Middle frontal gyrus (tissue), 1 donor: ENCODE measurements around the gene STEAP1.
"Not testable (repeated sequence)": the region's sequence is repeated elsewhere in the genome, so short reads cannot be mapped to it uniquely, and the experiment has no call there.

Source experiments
- DNase-seq: peaks from one replicate; pipeline ENCODE4 v3.0.0-alpha.2; 2015; ENCODE audit warnings: low spot score; ENCODE audit errors: extremely low spot score

The STEAP1 gene

DNA sequence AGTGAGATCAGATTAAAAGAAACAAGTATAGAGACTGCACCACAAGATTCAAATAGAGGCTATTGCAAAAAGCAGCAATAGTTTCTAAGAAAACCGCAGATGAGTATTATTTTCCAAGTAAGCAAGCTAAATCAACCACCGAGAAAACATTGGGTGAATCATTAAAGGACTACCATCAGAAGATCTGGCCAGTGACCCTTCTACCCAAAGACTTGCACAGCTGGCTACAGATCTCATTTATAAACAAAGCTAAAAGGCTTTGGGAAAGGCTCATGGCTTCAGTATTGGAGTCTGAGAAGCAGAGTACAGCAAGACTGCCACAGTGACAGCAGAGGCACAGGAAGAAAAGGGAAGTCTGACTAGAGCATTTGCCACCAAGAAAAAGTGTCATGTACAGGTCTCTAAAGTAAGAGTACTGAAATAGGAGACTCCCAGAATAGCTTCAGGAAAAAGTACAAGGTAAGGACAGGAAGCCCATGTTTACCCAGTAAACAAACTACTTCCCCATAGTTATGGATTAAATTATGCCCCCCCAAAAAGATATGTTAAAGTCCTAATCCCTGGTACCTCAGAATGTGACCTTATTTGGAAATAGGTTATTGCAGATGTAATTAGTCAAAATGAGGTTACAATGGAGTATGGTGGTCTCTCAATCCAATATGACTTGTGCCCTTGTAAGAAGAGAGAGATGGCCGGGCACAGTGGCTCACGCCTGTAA, 19.0 kb downstream of the STEAP1 start:
- DNase-seq: no peak

DNA sequence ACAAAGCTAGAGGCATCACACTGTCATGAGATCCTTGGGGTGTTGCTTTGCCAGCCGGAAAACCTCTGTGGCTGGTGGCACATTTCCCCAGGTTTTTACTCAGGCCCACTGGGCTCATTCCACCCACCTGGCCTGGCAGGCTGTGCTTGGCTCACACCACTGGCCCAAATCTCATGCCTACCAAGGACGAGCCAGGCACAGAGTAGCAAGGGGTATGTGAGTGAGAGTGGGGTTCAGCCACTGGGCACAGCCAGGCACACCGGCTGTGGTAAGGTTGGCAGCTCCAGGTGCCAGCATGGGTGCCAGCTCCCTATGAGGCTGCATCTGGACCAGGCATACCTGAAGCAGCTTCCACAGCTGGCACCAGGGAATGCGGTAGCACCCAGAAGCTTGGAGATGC, 21.4 kb downstream of the STEAP1 start:
- DNase-seq: no peak

DNA sequence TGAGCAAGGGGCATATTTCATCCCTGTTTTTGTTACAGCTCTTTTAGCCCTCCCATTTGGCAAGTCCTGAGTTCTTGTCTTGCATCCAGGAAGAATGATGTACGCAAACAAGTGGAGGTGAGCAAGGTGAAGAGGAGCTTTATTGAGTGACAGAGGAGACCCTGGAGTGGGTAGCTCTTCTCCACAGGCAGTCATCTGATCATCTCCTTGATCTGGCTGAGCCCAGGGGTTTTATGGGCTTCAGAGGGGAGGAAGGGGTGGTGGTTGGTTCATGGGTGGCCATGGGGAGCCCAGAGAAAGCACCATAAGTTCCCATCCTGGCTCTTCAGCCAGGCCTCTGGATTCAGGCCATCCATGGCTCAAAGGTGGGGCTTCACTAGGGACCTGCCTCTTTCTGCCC, 21.9 kb downstream of the STEAP1 start:
- no peak for DNase-seq

DNA sequence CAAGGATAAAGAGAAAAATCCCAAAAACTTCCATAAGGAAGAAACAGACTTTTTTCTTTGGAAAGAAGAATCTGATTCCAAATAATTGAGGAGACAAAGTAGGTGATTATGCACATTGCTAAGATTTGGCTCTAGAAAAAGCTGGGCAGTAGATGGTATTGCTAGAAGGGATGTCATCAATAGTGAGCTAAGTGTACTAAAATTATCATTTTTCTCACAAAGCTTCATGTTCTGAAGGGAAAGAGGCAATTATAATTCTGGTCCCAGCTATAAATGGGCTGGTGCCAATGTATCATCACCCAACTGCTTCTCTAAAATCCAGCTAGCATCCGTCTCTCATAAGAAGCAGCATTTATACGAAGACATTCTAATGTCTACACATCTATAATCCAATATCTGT, 23.9 kb downstream of the STEAP1 start:
- peak; percentile 40 for DNase-seq

DNA sequence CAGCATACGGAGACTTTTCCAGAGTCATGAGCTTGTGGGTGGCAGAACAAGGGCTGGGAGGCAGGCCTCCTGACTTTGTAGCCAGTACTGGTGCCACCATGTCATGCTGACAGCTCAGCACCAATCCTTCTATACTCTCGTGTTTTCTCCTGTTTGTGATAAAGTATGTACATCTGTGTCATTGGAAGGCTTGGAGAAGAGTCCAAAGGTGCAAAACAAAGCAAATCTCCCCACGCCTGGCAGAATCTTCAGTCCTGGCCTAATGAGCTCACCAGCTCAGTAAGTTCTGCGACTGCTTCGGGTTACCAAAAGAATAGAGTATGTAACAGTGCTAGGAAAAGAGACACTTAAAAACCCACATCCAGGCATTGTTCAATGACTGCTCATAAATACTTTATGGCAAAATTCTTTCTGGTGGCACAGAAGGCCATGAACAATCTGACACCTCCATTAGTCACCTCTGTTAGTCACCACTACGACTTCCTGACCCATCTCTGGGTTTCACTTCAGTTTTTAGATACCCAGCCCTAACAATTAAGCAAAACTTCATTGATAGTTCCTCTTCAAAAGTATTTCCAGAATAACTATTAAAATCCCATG, 24.5 kb downstream of the STEAP1 start:
- no peak for DNase-seq

DNA sequence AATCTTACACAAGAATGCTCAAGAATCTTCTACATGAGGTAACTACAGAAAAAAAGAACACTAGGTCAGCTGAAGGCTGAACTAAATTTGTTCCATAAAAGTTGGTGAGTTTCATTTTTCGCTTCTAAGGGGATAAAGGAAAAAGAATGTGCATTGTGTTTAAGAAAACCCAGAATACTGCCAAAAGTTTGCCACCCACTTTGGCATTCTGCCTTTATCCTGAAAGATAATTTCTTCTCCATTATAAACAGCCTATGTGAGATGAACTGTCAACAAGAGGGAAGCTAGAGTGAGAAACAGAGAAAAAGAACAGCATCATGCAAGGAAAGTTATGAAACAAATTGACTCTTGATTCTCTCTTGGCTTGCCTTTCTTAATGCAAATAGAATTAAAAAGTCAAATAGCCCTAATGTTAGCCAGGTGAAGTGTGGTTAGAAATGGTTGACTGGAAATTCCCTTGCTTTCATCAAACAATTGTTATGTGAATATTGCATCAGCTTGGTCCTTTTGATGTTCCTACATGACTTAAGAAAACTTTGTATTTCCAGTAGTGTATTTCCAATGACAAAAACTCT, 25.8 kb downstream of the STEAP1 start:
- peak; percentile 31 for DNase-seq

DNA sequence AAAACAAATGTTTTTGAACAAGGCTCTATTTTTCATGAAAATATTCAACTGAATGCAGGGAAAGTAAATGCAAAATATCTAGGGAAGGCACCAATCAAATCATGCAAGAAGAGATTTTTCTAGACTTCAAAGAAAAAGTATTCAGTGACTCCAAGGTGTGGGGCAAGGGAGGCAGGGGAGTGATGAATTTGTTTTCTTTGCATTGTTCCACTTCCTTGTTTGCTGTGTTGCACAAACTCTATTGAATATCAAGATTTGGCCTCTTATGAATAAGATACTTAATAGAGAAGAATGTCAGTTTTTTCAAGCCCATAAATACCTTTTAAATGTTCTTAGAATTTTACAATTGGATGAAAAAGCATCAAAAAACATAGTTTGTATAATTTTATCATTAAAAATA, 26.4 kb downstream of the STEAP1 start:
- DNase-seq: no peak

DNA sequence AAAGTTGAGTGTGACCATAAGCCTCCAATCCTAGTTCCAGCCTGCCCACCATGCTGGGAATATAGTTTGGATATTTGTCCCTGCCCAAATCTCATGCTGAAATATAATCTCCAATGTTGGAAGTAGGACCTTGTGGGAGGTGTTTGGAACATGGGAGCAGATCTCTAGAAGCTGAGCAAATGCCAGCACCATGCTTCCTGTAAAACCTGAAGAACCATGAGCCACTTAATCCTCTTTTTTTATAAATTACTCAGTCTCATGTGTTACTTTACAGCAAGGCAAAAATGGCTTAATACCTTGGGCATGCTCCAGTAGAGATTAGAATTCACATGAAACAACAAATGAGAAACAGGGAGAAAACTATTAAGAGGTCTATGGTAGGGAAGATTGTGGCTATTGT, 27.2 kb downstream of the STEAP1 start:
- DNase-seq: no peak

DNA sequence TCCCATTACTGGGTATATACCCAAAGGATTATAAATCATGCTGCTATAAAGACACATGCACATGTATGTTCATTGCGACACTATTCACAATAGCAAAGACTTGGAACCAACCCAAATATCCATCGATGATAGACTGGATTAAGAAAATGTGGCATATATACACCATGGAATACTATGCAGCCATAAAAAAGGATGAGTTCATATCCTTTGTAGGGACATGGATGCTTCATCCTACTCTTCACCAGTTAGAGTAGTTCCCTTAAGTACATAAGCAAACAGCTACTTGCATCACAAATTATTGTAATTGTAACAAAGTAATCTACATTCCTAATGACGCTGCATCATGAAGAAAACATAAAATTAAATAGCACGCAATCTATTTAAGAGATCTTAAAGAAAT, 32.0 kb downstream of the STEAP1 start:
- DNase-seq: not testable (repeated sequence)

DNA sequence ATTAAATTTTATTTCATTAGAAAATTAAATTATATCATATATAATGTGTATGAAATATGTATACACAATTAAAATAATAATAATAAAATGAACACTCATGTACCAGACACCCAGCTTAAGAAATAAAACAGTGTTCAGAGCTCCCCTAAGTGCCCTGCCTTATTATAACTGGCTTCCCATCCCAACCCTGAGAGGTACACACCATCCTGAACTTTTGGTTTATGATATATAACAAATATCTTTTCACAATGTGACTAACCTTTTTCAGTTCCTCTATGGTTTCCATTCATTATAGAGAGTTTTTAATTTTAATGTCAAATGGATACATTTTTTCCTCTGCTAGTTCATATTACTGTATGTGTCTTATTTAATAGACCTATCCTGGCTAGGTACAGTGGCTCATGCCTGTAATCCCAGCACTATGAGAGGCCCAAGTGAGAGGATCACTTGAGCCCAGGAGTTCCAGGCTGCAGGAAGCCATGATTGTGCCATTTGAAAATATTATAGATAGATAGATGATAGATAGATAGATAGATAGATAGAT, 33.3 kb downstream of the STEAP1 start:
- no peak for DNase-seq

DNA sequence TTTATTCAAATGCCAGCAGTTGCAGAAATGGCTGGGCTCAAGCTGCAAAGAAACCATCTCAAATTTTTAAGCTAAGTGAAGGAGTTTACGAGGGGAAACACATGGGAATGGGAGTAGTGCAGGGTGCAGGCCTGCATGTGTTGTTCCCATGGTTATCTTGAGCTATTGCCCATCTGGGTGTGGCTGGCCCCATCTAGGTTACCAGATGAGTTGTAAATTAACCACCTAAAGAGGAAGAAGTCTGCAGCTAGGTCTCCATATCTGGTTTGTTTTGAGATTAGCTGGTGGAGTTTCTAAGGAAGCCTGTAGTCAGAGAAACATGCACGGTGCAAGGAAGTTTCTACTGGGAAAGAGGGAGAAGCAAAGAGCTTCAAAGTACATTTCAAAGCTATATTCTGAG, 34.0 kb downstream of the STEAP1 start:
- DNase-seq: no peak

DNA sequence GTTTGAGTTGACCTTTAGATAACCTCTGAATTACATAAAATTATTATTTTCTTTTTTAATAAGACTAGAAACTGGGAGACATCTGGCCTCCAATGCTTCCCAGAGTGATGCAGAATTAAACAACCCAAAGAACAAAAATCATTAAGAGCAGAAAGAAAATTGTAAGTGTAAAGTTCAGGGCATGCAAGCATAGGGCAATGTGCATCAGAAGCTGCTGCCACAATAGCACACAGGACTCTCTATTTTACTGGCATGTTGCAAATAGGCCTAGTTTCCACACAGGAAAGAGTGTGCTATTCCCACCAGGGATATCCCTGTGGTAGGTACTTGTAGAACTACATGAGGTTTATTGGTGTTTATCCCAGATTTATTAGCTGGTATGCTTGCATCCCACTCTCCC, 36.7 kb downstream of the STEAP1 start:
- no peak for DNase-seq

DNA sequence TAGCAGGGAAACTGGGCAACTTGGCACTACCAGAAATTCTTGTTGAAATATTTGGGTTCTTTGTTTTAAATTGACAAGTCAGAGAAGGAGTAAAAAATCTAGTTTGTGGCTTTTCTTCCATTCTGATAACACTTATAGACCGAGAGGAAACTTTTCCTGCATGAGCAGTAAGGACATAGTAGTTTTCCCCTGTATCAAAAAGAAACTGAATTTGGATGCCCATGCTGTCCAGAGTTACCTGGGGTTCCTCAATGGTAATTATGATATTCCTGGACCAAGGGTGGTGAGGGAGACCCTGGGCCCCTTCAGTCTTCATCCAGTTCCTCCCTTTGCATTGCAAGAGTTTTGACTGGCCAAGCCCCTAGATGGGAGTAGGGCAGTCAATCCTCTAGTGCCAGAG, 37.4 kb downstream of the STEAP1 start:
- DNase-seq: no peak

DNA sequence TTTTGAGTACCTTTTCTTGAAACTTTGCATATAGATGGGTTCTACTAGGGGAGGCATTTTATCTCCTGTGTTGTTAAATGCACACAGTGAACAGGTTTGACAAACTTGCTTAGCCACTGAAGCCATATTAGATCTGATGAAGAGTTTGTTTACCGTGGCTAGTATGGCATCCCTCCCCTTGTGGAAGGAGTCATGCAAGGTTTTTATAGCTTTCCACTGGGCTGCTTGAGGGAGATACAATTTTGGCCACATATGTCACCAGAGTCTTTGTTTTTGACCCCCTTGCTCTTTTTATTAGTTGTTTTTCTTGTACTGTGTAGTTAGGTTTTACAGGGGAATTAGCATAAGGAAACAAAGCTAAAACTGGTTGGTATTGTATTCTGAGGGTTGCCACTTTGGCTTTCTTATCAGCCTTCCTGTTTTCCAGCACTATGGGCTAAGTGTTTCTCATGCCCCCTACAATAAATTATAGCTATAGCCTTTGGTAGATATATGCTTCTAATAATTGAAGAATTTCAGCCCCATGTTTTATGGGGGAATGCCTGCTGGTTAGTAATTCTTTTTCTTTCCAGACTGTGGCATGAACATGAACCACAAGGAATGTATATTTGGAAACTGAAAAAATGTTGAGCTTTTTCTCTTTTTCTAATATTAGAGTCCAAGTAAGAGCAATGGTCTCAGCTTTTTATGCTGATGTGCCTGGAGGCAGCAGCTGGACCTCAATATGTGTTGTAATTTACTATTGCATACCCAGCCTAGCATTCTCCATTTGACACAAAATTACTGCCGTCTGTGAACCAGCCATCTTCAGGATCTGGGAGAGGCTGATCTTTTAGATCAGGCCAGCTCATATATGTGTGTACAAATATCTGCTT, 38.8 kb downstream of the STEAP1 start:
- DNase-seq: no peak

DNA sequence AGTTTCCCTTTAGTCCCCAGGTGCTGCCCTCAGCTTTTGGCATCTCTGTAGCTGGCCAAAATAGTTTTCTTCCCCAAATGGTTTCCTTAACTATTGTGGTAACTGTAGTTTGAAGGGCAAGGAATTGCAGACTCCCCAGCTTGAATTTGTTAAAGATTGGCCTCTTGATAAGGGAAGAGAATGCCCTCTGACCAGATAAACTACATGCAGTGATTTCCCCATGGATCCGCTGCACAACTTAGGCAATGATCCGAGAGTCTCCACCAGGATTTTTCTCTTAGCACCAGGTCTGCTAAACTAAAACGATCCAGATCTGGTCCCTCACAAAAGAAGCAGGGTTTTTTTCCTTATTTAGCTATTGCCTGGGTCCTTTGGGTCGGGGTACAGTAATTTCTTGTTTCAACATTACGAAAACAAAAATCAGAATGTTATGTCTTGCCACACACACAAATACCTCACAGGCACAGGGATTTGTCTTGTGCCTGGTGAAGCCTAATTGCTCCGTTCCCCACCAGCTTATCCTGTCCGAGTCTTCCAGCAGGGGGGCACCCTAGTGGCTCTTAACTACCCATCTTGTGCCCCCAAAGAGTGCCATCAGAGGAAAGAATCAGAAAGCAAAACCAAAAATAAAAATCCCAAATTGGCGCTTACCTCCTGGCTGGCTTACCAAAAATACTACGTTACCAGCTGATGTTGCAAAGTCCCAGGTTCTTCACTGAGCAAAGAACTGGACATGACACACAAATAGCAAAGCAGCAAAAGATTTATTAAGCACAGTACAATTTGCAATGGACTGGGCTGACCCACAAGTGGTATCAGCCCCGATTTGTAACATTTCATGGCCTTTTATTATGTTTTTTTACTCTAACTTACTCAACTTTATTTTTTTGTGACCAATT, 40.9 kb downstream of the STEAP1 start:
- DNase-seq: no peak

DNA sequence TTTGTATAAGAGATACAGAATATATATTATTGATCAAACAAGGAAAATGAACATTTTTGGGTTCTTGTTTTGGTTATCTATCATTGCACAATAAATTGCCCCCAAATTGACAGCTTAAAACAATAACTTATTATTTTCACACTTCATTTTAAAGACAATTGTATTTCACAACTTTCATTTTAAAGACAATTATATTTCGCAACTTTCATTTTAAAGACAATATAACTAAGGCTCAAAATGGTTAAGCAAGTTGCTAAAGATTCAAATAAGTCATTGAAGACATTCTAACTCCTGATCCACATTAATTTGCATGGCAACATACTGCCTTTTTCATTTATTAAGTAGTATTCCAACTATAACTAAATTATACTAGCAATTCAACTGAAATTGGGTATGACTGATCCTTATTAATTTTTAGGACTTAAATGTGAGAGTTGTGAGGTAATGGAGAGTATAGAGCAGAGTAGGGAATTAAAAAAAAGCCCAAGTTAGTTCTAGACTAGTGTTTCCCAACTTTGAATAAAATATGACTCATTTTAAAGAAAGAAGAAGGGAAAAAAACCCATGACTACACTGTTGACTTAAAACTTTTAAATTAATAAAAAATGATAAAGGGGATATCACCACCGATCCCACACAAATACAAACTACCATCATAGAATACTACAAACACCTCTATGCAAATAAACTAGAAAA, 47.4 kb downstream of the STEAP1 start:
- no peak for DNase-seq

DNA sequence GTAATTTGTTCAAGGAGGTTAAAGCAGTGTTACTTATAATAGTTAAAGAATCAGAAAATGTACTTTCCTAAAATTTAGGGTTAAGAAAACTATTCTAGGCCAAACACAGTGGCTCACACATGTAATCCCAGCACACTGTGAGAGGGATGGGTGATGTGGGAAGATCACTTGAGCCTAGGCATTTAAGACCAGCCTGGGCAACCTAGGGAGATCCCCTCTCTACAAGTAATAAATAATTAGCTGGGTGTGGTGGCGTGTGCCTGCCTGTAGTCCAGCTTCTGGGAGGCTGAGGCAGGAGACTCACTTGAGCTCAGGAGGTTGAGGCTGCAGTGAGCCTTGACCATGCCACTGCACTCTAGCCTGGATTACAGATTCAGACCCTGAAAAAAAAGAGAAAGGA, 53.7 kb downstream of the STEAP1 start:
- no peak for DNase-seq

DNA sequence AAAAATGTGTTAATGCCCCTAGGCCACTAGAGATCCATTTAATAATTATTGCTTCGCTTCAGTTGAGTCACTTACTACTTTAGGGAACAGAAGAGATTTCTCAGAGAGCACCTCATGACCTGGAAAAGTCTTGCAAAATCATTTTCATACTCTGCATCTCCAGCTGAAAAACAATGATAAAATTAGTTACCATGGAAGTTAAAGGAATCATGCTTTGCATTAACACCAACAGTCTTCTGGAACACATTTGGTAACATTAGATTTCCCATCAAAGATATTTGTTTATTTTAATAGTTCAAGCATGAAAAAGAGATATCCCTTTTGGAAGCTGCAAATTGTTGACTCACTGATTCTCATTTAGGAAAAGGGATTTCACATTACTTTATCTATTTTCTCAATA, 55.5 kb downstream of the STEAP1 start:
- DNase-seq: no peak

DNA sequence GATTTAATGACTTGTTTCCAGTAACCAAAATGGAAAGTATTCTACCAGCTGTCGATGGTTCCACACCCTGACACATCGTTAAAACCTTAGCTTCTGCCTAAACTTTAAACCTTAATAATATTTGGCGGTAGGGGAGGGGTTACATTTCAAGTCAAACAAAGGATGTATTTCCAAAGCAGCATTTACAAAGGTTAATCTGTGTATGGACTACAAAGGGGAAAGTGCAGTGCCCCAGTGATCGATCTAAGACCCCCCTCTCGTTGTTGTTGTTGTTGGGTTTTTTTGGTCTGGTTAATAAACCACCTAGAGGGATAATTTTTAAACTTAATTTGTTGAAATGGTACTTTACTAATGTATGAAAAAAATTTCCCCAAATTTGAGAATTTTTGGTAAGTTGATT, 56.2 kb downstream of the STEAP1 start:
- DNase-seq: no peak

DNA sequence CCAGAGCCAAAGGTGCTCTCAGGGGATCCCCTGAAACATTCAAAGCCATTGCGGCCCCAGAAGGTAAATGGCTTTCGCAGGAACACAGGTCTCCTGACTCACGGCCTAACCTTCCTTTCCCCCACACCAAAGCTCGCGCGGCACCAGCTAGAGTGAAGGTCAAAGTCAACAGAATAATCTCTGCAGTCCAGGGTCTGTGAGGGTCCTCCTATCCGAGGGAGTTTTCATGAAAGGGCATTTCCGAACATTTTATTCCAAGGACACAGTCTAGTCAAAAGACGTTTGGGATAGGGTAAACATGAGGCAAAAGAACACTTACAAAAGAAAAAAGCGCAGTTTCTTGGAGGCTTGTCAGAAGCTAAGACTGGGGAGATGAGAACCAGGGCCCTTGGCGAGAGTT, 56.7 kb downstream of the STEAP1 start:
- DNase-seq: no peak
